CD4-positive, alpha-beta T cell treated with Interferon alpha-2 for 1 hour (primary cell): Measurements from ENCODE around the gene SYNJ2.
"Not testable (repeated sequence)": the region's sequence is repeated elsewhere in the genome, so short reads cannot be mapped to it uniquely, and the experiment has no call there.

Source experiments
- DNase-seq, 2 donors: peaks; one replicate each; pipeline ENCODE4 v3.0.0-alpha.2; 2020 to 2022

The SYNJ2 gene

DNA sequence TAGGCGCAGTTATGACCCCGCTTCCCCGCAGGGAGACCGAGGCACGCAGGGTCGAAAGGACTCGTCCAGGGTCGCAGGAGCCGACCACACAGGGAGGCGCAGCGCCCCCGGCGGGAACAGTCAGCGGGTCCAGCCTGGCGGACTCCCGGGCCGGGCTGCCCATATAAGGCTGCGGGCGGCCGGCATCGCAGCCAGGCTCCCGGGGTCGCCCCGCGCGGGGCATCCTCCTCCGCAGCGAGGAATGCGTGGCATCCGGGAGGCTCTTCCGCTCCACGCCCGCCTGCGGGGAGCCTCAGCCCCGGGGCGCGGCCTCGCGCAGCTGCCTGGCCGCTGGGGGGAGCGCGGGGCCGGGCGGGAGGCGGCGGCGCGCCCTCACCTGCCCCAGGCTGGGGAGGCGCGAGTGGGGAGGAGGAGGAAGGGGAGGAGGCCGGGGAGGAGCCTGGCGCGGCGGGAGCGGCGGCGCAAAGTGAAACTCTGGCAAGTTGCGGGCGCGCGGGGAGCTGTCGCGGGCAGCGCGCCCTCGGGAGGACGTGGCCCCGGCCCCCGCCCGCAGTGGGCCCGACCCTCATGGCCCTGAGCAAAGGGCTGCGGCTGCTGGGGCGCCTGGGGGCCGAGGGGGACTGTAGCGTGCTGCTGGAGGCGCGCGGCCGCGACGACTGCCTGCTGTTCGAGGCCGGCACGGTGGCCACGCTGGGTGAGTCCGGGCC, at the start of gene SYNJ2:
SYNJ2 (plus strand) TSS at position 469 of the 707 bp plus-strand sequence; CDS start at position 568, 99 bp downstream.
- peak; percentile 81 to 88 for DNase-seq

DNA sequence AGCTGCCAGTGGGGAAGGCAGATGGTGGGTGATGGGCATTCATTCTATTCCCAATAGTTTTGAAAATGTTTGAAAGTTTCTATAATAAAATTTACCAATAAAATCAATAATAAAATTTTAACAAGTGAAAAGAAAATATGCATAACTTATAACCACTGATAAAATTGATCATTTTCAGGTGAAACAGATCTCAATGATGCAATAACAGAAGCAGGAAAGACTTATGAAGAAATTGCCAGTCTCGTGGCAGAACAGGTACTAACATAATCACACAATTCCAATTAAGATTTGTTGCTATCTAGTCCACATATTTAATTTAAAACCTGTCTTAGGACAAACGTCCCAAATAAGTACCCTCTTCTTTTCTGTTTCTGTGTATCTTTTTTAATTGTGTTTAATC, 45.9 kb upstream of the SYNJ2 start:
- no peak for DNase-seq

- no peak for DNase-seq
These were observed 44.3 kb upstream of the SYNJ2 start for GRCh38 chr6:157937318-157937717.

DNA sequence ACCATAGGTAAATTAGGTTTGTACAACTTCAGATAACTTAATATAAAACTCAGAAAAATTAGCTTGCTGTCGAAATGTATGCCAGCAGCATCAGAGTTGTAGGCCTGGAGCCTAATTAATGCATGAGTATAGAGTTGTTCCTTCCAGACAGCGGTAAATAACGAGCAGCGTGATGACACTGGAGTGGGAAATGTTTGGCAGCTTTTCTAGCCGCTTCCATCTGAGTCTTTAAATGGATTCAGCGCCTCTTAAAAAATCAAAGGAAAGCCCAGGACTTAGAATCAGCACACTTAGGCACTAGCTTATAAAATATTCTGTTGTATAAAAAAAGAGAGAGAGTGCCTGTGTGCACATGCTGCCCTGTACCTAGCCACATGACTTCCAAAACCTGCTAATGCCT, 43.7 kb upstream of the SYNJ2 start:
- DNase-seq, result no peak

GRCh38 chr6:157940375-157941036, 41.2 kb upstream of the SYNJ2 start:
- not testable (repeated sequence) for DNase-seq

GRCh38 chr6:157941101-157941863, 40.4 kb upstream of the SYNJ2 start:
- no peak for DNase-seq

DNA sequence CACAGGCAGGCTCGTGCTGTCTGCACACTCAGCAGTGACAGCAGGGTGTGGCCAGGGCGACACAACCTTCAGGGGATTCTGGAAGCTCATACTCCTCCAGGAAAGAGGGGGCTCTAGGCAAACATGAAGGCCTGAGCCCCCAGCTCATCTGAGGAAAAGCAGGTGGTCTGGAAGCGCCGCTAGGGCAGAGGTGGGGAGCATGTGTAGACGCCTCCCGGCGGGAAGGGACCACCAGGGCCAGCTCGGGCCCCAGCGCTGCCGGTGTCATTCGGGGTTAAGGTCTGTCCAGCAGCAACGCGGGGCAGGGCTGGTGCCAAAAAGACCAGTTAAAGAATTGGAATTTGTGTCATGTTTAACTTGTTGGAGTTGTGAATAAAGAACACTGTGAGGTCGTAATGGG, 39.3 kb upstream of the SYNJ2 start:
- DNase-seq, result no peak

GRCh38 chr6:157943249-157943963, 38.3 kb upstream of the SYNJ2 start:
- DNase-seq, result no peak

- DNase-seq, result no peak
These were observed 37.7 kb upstream of the SYNJ2 start for GRCh38 chr6:157943964-157944283.

- no peak for DNase-seq
These were observed 36.4 kb upstream of the SYNJ2 start for GRCh38 chr6:157944983-157945931.

DNA sequence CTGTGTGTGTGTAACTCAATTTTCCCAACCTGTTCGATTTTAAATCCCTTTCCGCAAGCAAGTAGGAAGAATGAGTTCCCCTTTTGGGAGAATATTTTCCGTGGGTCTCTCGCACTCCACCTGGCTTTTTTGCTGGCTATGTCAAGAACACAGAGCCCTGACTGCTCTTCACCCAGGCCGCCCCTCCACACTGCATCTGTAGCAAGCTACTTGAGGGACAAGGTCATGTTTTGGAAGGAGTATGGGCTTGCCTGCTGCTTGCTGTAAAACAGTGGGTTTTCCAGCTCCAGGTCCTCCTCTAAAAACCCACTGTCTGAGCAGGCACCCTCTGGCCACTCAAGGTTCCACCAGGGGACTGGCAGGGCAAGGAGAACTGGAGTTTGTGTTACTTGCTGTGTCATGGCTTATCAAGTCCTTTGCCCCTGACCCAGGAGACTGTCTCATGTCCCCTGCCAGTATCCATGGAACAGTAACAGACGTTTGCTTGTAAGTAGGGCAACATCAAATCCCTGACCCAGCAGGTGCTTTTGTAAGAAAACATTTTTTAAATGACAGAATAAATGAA, 35.5 kb upstream of the SYNJ2 start:
- DNase-seq, result no peak

- peak in 1 of 2 donors; percentile 13 for DNase-seq
These were observed 34.7 kb upstream of the SYNJ2 start for GRCh38 chr6:157946865-157947532.

DNA sequence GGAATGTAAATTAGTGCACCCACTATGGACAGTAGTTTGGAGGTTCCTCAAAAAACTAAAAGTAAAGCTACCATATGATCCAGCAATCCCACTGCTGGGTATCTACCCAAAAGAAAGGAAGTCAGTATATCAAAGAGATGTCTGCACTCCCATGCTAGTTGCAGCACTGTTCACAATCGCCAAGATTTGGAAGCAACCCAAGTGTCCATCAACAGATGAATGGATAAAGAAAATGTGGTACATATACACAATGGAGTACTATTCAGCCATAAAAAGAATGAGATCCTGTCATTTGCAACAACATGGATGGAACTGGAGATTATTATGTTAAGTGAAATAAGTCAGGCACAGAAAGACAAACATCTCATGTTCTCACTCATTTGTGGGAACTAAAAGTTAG, 30.8 kb upstream of the SYNJ2 start:
- not testable (repeated sequence) for DNase-seq

- no peak for DNase-seq
These were observed 29.8 kb upstream of the SYNJ2 start for GRCh38 chr6:157951828-157952227.

DNA sequence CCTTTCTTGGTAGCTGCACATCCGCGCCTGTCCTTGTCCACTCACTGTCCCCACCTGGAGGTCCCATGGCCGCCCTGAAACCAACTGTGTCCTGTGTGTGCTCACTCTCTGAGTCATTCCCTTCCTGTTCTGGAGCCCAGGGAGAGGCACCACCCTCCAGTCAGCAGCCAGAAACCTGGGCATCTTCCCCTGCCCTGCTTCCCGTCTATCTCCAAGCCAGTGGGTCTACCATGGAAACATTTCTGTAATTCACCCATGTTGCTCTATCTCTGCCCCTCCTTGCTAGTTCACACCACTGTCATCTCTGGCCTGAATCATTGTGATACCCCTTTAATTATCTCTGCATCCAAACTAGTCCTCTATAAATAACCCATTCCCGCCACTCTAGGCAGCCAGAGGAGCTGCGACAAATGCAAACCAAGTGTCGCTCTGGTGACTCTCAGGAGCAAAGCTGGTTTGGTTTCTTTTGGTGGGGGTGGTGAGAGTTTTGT, 28.8 kb upstream of the SYNJ2 start:
- DNase-seq, result no peak

- DNase-seq, result no peak
These were observed 28.0 kb upstream of the SYNJ2 start for GRCh38 chr6:157953580-157954091.

GRCh38 chr6:157954150-157955117, 27.2 kb upstream of the SYNJ2 start:
- DNase-seq, result no peak

- DNase-seq, result no peak
These were observed 26.0 kb upstream of the SYNJ2 start for GRCh38 chr6:157955675-157956074.

DNA sequence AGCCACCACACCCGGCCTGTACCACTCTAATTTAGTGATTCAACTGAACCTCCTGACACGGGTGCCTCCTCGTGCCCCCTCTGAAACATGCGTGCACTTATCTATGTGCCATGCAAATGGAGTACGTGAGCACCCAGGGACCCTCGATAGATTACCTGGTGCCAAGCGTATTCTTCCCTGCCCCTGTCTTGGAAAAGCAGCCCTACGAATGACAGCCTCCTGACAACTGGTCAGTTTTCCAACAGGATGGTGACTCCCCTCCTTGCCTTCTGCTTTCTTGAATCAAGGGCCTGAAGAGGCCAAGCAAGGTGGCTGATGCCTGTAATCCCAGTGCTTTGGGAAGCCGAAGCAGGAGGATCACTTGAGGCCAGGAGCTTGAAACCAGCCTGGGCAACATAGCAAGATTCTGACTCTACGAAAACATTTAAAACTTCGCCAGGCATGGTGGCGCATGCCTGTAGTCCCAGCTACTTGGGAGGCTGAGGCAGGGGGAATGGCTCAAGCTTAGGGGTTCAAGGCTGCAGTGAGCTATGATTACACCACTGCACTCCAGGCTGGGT, 25.4 kb upstream of the SYNJ2 start:
- no peak for DNase-seq
